Right lobe of liver (tissue), 6 donors: ENCODE measurements around the gene SH2D2A. TPM values are rescaled to one million over a fixed set of nuclear protein-coding genes. Genes with fewer than 3 reads are reported as not detected.

ENCODE experiments used
- ATAC-seq, 4 donors: fragments of 200-7000 bp; cut with Tn5 transposase; one replicate each; pipeline ENCODE4 v1.9.1; 2020; ENCODE audit warnings: mild to moderate bottlenecking in 4 of 4, moderate library complexity in 4 of 4
- DNase-seq, 3 donors: peaks; one replicate each; pipeline ENCODE4 v3.0.0-alpha.2; 2020
- H3K27ac ChIP-seq, 3 donors: fragments of 200-600 bp; one replicate each; pipeline ENCODE4 v1.8.0; 2022
- H3K27me3 ChIP-seq, 2 donors: fragments of 200-600 bp; one replicate each; pipeline ENCODE4 v1.8.0; 2022
- H3K36me3 ChIP-seq, 4 donors: fragments of 200-600 bp; sonication (generic) in 1 of 4; one replicate each; pipeline versions ENCODE4 v1.5.1 to v1.8.0; 2017 to 2022; ENCODE audit warnings: control low read depth in 1 of 4
- H3K4me1 ChIP-seq, 4 donors: fragments of 200-600 bp; sonication (generic) in 1 of 4; one replicate each; pipeline versions ENCODE4 v1.5.1 to v1.8.0; 2017 to 2022; ENCODE audit warnings: control low read depth in 1 of 4
- H3K4me3 ChIP-seq, 3 donors: fragments of 200-600 bp; one replicate each; pipeline ENCODE4 v1.8.0; 2022
- H3K9me3 ChIP-seq, 4 donors: fragments of 200-600 bp; sonication (generic) in 1 of 4; one replicate each; pipeline versions ENCODE4 v1.5.1 to v1.8.0; 2017 to 2022; ENCODE audit warnings: control low read depth in 1 of 4
- CTCF ChIP-seq, 4 donors: fragments of 200-600 bp in 3 of 4; fragments of 450-650 bp in 1 of 4; IDR thresholded peaks; one replicate each; pipeline versions ENCODE4 v1.5.1 to v1.8.0; 2016 to 2022; ENCODE audit warnings: antibody characterized with exemption in 4 of 4, mild to moderate bottlenecking in 2 of 4
- POLR2A ChIP-seq: fragments of 450-650 bp; IDR thresholded peaks from one replicate; pipeline ENCODE4 v1.6.1; 2017; ENCODE audit warnings: antibody characterized with exemption, mild to moderate bottlenecking
- WGBS: methylation state at CpG from one replicate; pipeline ENCODE4 v1.1.6; 2018; ENCODE audit warnings: low coverage, low lambda C conversion rate; ENCODE audit not compliant: insufficient coverage; ENCODE audit errors: missing lambda C conversion rate; 5-methylcytosine and 5-hydroxymethylcytosine counted together
- intact Hi-C, 2 donors: fragments of 100-400 bp; cut with DNase I; formaldehyde crosslinking; loops; one replicate each; pipeline versions ENCODE4 v1.11.2 to v1.14.1; 2022
- total RNA-seq, 6 experiments: library from RNA; depleted of rRNA in 2 of 6; stranded (reverse); fragments of >200 nt in 2 of 6; fragmentation: NEBNext Ultra II Directional in 3 of 6; extraction: Animal tissue kit (Norgen Biotek cat#: 25700) in 3 of 6; gene quantifications; one replicate each; pipeline versions ENCODE4 v1.1.0 to v1.2.4, GENCODE V29; 2016 to 2023
- donor health status: DM: no; HTN: yes; CAD: no.
- donor health status: DM: no; HTN: no; CAD: no.
- donor health status: DM: no; HTN: no; CAD: no.
- donor health status: DM: no; HTN: yes; CAD: no.
- donor health status: DM: no; HTN: yes; CAD: no.

SH2D2A gene
- total RNA-seq, 6 experiments from 2014 or later, result 0.32 to 1.3 (median 0.67) TPM

DNA sequence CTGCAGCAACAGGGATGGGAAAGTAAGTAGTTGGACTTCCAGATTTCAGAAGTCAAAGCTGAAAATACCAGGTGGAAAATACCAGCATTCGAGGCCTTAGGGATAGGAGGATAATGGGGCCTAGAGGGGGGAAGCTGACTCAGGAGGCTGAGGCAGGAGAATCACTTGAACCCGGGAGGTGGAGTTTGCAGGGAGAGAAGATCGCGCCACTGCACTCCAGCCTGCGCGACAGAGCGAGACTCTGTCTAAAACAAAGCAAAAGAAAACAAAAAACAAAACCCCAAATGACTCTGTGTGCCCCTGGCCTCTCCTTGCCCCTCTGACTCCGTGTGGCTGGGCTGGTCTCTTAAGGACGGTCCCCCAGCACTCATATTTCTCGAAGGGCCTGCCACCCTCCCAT lies 3.4 kb downstream of the SH2D2A start:
- no peak for DNase-seq
- Histone ChIP-seq H3K27me3 (no peaks in the 10 kb centered on the region), H3K9me3 (no peaks in the 10 kb centered on the region), H3K27ac (no peak overlapping the region), H3K36me3 (no peaks in the 10 kb centered on the region), H3K4me1 (peaks cover 0 to 11% (median 0%) of the 10 kb centered on the region in 4 donors), H3K4me3 (peak overlapping the region in 2 of 3 donors; percentile 35 to 41)
- WGBS, result 47% methylated on average over 7 of the region's 10 CpGs
- ATAC-seq, result no peak
- TF ChIP-seq CTCF (IDR thresholded peaks at IDR 0.05) (no peak), POLR2A (no peak)
- intact Hi-C loops, result no loop called here

GRCh38 chr1:156812293-156812990 lies 4.2 kb downstream of the SH2D2A start:
- Histone ChIP-seq H3K4me3 (no peak overlapping the region), H3K27me3 (no peaks in the 10 kb centered on the region), H3K9me3 (no peaks in the 10 kb centered on the region), H3K27ac (no peak overlapping the region), H3K36me3 (no peaks in the 10 kb centered on the region), H3K4me1 (peaks cover 0 to 11% (median 0%) of the 10 kb centered on the region in 4 donors)
- intact Hi-C loops, result no loop called here
- 95% methylated on average over 9 of the region's 10 CpGs for WGBS
- DNase-seq, result no peak
- no peak for TF ChIP-seq CTCF (IDR thresholded peaks at IDR 0.05)
- no peak for ATAC-seq

GRCh38 chr1:156811168-156811567 lies 5.5 kb downstream of the SH2D2A start:
- 57% methylated on average over 4 of the region's 4 CpGs for WGBS
- no peak overlapping the region for H3K4me3 ChIP-seq
- no peaks in the 10 kb centered on the region for H3K27me3 ChIP-seq
- DNase-seq (no peak), ATAC-seq (no peak)
- H3K9me3 ChIP-seq, result no peaks in the 10 kb centered on the region
- intact Hi-C loops, result no loop called here
- H3K27ac ChIP-seq, result no peak overlapping the region
- peaks cover 0 to 11% (median 0%) of the 10 kb centered on the region in 4 donors for H3K4me1 ChIP-seq
- no peaks in the 10 kb centered on the region for H3K36me3 ChIP-seq
- TF ChIP-seq POLR2A (no peak), CTCF (IDR thresholded peaks at IDR 0.05) (no peak)

- no peaks in the 10 kb centered on the region for H3K27me3 ChIP-seq
- DNase-seq (no peak), ATAC-seq (no peak)
- 84% methylated on average over 6 of the region's 7 CpGs for WGBS
- no peak overlapping the region for H3K27ac ChIP-seq
- TF ChIP-seq POLR2A, result no peak
- TF ChIP-seq CTCF (IDR thresholded peaks at IDR 0.05), result no peak
- intact Hi-C loops, result no loop called here
- no peak overlapping the region for H3K4me3 ChIP-seq
- no peaks in the 10 kb centered on the region for H3K36me3 ChIP-seq
- H3K9me3 ChIP-seq, result no peaks in the 10 kb centered on the region
- H3K4me1 ChIP-seq, result peaks cover 0 to 11% (median 0%) of the 10 kb centered on the region in 4 donors
These were observed 6.8 kb downstream of the SH2D2A start for GRCh38 chr1:156809711-156810366.
